Measurements from ENCODE around the gene ARL6IP5.

DNA sequence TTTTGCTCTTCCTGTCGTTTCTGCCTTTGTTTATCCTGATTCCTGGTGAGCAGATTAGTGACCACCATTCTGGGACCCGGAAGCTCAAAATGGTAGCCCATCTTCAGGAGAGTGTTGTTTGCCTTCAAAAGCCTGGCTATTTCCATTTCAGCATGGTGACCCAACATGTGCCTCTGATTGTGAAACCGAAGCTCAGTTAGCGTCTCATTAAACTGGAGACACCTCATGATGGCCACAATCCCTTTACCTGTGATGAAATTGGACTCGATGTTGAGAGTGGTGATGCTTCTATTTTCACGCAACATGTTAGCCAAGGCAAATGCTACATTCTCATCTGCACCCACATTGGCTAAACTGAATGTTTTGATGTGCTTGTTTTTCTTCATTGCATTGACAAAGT lies 34.4 kb downstream of the ARL6IP5 start:
- TF ChIP-seq ZNF565 (CRISPR knock-in tag; conservative IDR thresholded peaks at IDR 0.05; ENCODE audit: low read depth) (no peak), BACH2 (CRISPR knock-in tag; IDR thresholded peaks at IDR 0.05; ENCODE audit: borderline replicate concordance) (no peak), ZFP30 (CRISPR knock-in tag; IDR thresholded peaks at IDR 0.05) (no peak), ARNTL (CRISPR knock-in tag; IDR thresholded peaks at IDR 0.05; ENCODE audit: borderline replicate concordance, low read depth) (no peak)
- TF ChIP-seq, protein P1, sequence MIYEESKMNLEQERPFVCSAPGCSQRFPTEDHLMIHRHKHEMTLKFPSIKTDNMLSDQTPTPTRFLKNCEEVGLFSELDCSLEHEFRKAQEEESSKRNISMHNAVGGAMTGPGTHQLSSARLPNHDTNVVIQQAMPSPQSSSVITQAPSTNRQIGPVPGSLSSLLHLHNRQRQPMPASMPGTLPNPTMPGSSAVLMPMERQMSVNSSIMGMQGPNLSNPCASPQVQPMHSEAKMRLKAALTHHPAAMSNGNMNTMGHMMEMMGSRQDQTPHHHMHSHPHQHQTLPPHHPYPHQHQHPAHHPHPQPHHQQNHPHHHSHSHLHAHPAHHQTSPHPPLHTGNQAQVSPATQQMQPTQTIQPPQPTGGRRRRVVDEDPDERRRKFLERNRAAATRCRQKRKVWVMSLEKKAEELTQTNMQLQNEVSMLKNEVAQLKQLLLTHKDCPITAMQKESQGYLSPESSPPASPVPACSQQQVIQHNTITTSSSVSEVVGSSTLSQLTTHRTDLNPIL (CRISPR knock-in tag; IDR thresholded peaks at IDR 0.05; ENCODE audit: low read depth) = no peak
- TF ChIP-seq, protein P2, sequence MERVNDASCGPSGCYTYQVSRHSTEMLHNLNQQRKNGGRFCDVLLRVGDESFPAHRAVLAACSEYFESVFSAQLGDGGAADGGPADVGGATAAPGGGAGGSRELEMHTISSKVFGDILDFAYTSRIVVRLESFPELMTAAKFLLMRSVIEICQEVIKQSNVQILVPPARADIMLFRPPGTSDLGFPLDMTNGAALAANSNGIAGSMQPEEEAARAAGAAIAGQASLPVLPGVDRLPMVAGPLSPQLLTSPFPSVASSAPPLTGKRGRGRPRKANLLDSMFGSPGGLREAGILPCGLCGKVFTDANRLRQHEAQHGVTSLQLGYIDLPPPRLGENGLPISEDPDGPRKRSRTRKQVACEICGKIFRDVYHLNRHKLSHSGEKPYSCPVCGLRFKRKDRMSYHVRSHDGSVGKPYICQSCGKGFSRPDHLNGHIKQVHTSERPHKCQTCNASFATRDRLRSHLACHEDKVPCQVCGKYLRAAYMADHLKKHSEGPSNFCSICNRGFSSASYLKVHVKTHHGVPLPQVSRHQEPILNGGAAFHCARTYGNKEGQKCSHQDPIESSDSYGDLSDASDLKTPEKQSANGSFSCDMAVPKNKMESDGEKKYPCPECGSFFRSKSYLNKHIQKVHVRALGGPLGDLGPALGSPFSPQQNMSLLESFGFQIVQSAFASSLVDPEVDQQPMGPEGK (CRISPR knock-in tag; IDR thresholded peaks at IDR 0.05; ENCODE audit: borderline replicate concordance) = no peak
- TF ChIP-seq, protein P3, sequence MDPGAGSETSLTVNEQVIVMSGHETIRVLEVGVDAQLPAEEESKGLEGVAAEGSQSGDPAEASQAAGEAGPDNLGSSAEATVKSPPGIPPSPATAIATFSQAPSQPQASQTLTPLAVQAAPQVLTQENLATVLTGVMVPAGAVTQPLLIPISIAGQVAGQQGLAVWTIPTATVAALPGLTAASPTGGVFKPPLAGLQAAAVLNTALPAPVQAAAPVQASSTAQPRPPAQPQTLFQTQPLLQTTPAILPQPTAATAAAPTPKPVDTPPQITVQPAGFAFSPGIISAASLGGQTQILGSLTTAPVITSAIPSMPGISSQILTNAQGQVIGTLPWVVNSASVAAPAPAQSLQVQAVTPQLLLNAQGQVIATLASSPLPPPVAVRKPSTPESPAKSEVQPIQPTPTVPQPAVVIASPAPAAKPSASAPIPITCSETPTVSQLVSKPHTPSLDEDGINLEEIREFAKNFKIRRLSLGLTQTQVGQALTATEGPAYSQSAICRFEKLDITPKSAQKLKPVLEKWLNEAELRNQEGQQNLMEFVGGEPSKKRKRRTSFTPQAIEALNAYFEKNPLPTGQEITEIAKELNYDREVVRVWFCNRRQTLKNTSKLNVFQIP (CRISPR knock-in tag; IDR thresholded peaks at IDR 0.05; ENCODE audit: borderline replicate concordance, low read depth) = no peak

Measured in SK-N-SH treated with all-trans-retinoic acid at 6 μM for 48 hours (cell line).